HG02798 (cell line): Measurements from ENCODE around the gene RFPL4AL1.
"Not testable (repeated sequence)": the region's sequence is repeated elsewhere in the genome, so short reads cannot be mapped to it uniquely, and the experiment has no call there.

Source experiments
- ATAC-seq: cut with Tn5 transposase; IDR thresholded peaks from one replicate; pipeline ENCODE4 v1.9.1; 2021; ENCODE audit warnings: mild to moderate bottlenecking; ENCODE audit not compliant: unreplicated experiment, poor library complexity

RFPL4AL1 gene

GRCh38 chr19:55768818-55769217 lies at the start of gene RFPL4AL1:
RFPL4AL1 (plus strand) TSS chr19:55769118; CDS start chr19:55771805, 2,687 bp downstream.
- not testable (repeated sequence) for ATAC-seq

GRCh38 chr19:55720214-55720746 lies 48.6 kb upstream of the RFPL4AL1 start:
- no peak for ATAC-seq

GRCh38 chr19:55720801-55721200 lies 48.1 kb upstream of the RFPL4AL1 start:
- ATAC-seq: no peak

- ATAC-seq: no peak
Measured at GRCh38 chr19:55723491-55723890, 45.4 kb upstream of the RFPL4AL1 start.

GRCh38 chr19:55730378-55730777 lies 38.5 kb upstream of the RFPL4AL1 start:
- ATAC-seq: not testable (repeated sequence)

GRCh38 chr19:55738302-55738701 lies 30.6 kb upstream of the RFPL4AL1 start, which contains the start of gene NLRP9:
NLRP9 (minus strand) TSS chr19:55738402; CDS start chr19:55738374, 28 bp downstream.
- ATAC-seq: no peak

GRCh38 chr19:55750715-55751114 lies 18.2 kb upstream of the RFPL4AL1 start:
- ATAC-seq: no peak

GRCh38 chr19:55753401-55753800 lies 15.5 kb upstream of the RFPL4AL1 start:
- ATAC-seq: no peak

GRCh38 chr19:55756808-55757207 lies 12.1 kb upstream of the RFPL4AL1 start:
- ATAC-seq: not testable (repeated sequence)

GRCh38 chr19:55758797-55759196 lies 10.1 kb upstream of the RFPL4AL1 start, which contains the start of gene RFPL4A:
RFPL4A (plus strand) TSS chr19:55759097; CDS start chr19:55761801, 2,704 bp downstream.
- ATAC-seq: not testable (repeated sequence)

GRCh38 chr19:55766466-55766865 lies 2.5 kb upstream of the RFPL4AL1 start:
- ATAC-seq: no peak

GRCh38 chr19:55769632-55770031 lies 714 bp downstream of the RFPL4AL1 start:
- not testable (repeated sequence) for ATAC-seq

- ATAC-seq: no peak
Measured at GRCh38 chr19:55777528-55777927, 8.6 kb downstream of the RFPL4AL1 start.

- no peak for ATAC-seq
Measured at GRCh38 chr19:55778331-55778730, 9.4 kb downstream of the RFPL4AL1 start.

GRCh38 chr19:55781112-55781511 lies 12.2 kb downstream of the RFPL4AL1 start:
- no peak for ATAC-seq

- no peak for ATAC-seq
Measured at GRCh38 chr19:55795021-55795420, 26.1 kb downstream of the RFPL4AL1 start.

GRCh38 chr19:55801416-55801815 lies 32.5 kb downstream of the RFPL4AL1 start:
- no peak for ATAC-seq

- ATAC-seq: no peak
Measured at GRCh38 chr19:55802281-55802680, 33.4 kb downstream of the RFPL4AL1 start.

GRCh38 chr19:55809381-55810058 lies 40.6 kb downstream of the RFPL4AL1 start:
- no peak for ATAC-seq

GRCh38 chr19:55811340-55811739 lies 42.4 kb downstream of the RFPL4AL1 start:
- ATAC-seq: no peak

- ATAC-seq: no peak
Measured at GRCh38 chr19:55812449-55812848, 43.5 kb downstream of the RFPL4AL1 start.

GRCh38 chr19:55813906-55814305 lies 45.0 kb downstream of the RFPL4AL1 start:
- ATAC-seq: no peak
